Measurements from ENCODE around the gene HDAC8.

HDAC8 gene

GRCh38 chrX:72313707-72314641, 258.7 kb downstream of the HDAC8 start:
- no peak for DNase-seq

GRCh38 chrX:72312311-72312940, 260.2 kb downstream of the HDAC8 start:
- DNase-seq: no peak

GRCh38 chrX:72309297-72310071, 263.2 kb downstream of the HDAC8 start:
- no peak for DNase-seq

GRCh38 chrX:72308566-72309296, 263.9 kb downstream of the HDAC8 start:
- DNase-seq: peak in 1 of 4 experiments; percentile 7

GRCh38 chrX:72308209-72308565, 264.5 kb downstream of the HDAC8 start:
- no peak for DNase-seq

GRCh38 chrX:72307646-72308051, 265.0 kb downstream of the HDAC8 start:
- no peak for DNase-seq

- DNase-seq: peak in 2 of 4 experiments; percentile 1
These were observed 265.6 kb downstream of the HDAC8 start for GRCh38 chrX:72306851-72307645.

GRCh38 chrX:72306085-72306801, 266.4 kb downstream of the HDAC8 start:
- DNase-seq: no peak

- no peak for DNase-seq
These were observed 267.2 kb downstream of the HDAC8 start, which contains the start of gene CITED1 for GRCh38 chrX:72305286-72306084. Gene CITED1 (minus strand): TSS chrX:72305914. CDS start chrX:72302869, 3,045 bp downstream.

- no peak for DNase-seq
These were observed 267.8 kb downstream of the HDAC8 start for GRCh38 chrX:72304877-72305276.

- DNase-seq: no peak
These were observed 270.9 kb downstream of the HDAC8 start for GRCh38 chrX:72301781-72302180.

- DNase-seq: no peak
These were observed 272.6 kb downstream of the HDAC8 start for GRCh38 chrX:72299891-72300630.

GRCh38 chrX:72297953-72298730, 274.5 kb downstream of the HDAC8 start:
- DNase-seq: no peak

GRCh38 chrX:72296991-72297390, 275.7 kb downstream of the HDAC8 start:
- DNase-seq: no peak

- DNase-seq: no peak
These were observed 276.9 kb downstream of the HDAC8 start for GRCh38 chrX:72295745-72296144.

- DNase-seq: no peak
These were observed 278.1 kb downstream of the HDAC8 start for GRCh38 chrX:72294497-72294896.

GRCh38 chrX:72282302-72282701, 290.3 kb downstream of the HDAC8 start:
- DNase-seq: no peak

GRCh38 chrX:72280321-72280845, 292.3 kb downstream of the HDAC8 start:
- DNase-seq: no peak
